Lung (tissue), 16 donors: ENCODE results near the gene MIER2. TPM values are rescaled to one million over a fixed set of nuclear protein-coding genes. Genes with fewer than 3 reads are reported as not detected.
"Not testable (repeated sequence)": the region's sequence is repeated elsewhere in the genome, so short reads cannot be mapped to it uniquely, and the experiment has no call there.

ENCODE experiments used
- ATAC-seq: fragments of 200-7000 bp; cut with Tn5 transposase; one replicate; pipeline ENCODE4 v1.9.1; 2020; ENCODE audit warnings: moderate number of reproducible peaks; ENCODE audit not compliant: insufficient read depth, low FRiP score
- DNase-seq, 3 donors: peaks; one replicate each; pipeline ENCODE4 v3.0.0-alpha.2; 2013 to 2017
- H3K27ac ChIP-seq, 2 donors: one replicate each; pipeline ENCODE4 v1.5.1; 2013; ENCODE audit warnings: mild to moderate bottlenecking in 2 of 2, moderate library complexity in 2 of 2, control low read depth in 1 of 2, inconsistent platforms in 1 of 2, low read depth in 1 of 2, low read length in 1 of 2
- H3K27me3 ChIP-seq, 3 donors: one replicate each; pipeline ENCODE4 v1.5.1; 2013; ENCODE audit warnings: low read length in 2 of 3; ENCODE audit not compliant: control insufficient read depth in 3 of 3, insufficient read depth in 3 of 3
- H3K36me3 ChIP-seq, 4 donors: one replicate each; pipeline ENCODE4 v1.5.1; 2013; ENCODE audit warnings: low read length in 4 of 4, mild to moderate bottlenecking in 1 of 4, moderate library complexity in 1 of 4; ENCODE audit not compliant: control insufficient read depth in 4 of 4, insufficient read depth in 4 of 4
- H3K4me1 ChIP-seq, 5 donors: one replicate each; pipeline ENCODE4 v1.5.1; 2013; ENCODE audit warnings: low read length in 5 of 5, mild to moderate bottlenecking in 2 of 5, moderate library complexity in 1 of 5; ENCODE audit not compliant: control insufficient read depth in 5 of 5, insufficient read depth in 5 of 5
- H3K4me3 ChIP-seq: one replicate; pipeline ENCODE4 v1.5.1; 2013; ENCODE audit warnings: mild to moderate bottlenecking, control low read depth, moderate library complexity
- H3K9ac ChIP-seq, 2 donors: one replicate each; pipeline ENCODE4 v1.5.1; 2013; ENCODE audit warnings: low read length in 2 of 2, control low read depth in 1 of 2; ENCODE audit not compliant: insufficient read depth in 1 of 2
- H3K9me3 ChIP-seq, 4 donors: one replicate each; pipeline ENCODE4 v1.5.1; 2013; ENCODE audit warnings: low read length in 3 of 4, mild to moderate bottlenecking in 1 of 4, moderate library complexity in 1 of 4; ENCODE audit not compliant: control insufficient read depth in 4 of 4, insufficient read depth in 3 of 4
- CTCF ChIP-seq: IDR thresholded peaks from 2 replicates; pipeline ENCODE4 v1.5.1; 2012; ENCODE audit warnings: mild to moderate bottlenecking; ENCODE audit errors: control extremely low read depth, extremely low read depth
- WGBS, 2 donors: extraction: QIAGEN DNeasy Blood & Tissue Kit; methylation state at CpG; one replicate each; pipeline ENCODE4 v1.1.7; 2013; 5-methylcytosine and 5-hydroxymethylcytosine counted together
- long read RNA-seq, 5 donors: transcript quantifications; one replicate each; lab custom pipeline, GENCODE V29; 2026
- polyA plus RNA-seq, 2 donors: library from polyadenylated mRNA; stranded (reverse); fragments of 200-250 nt; gene quantifications; one replicate each; pipeline ENCODE4 v1.2.1, GENCODE V29; 2013
- total RNA-seq, 2 donors: library from RNA; depleted of rRNA in 1 of 2; stranded (reverse); fragments of >200 nt in 1 of 2; gene quantifications; one replicate each; pipeline ENCODE4 v1.2.1, GENCODE V29; 2014 to 2021
- donor health status: control.
- donor health status: control.
- donor health status: Bipolar disorder and iron deficiency.
- donor health status: healthy.
- donor health status: DM: yes; HTN: yes; CAD: no.

MIER2 gene
- total RNA-seq: 10 to 100 TPM; 19.4 to 34.0 TPM
- polyA plus RNA-seq: 10 to 100 TPM; 22.5 to 34.9 TPM
- long read RNA-seq, donor 1, full-length matches to known transcripts: 1 of 1 reads
- long read RNA-seq, donor 1, partial matches to known transcripts: 0 of 1 reads
- long read RNA-seq, donor 1, other reads (novel, unspliced or antisense): 0 of 1 reads
- long read RNA-seq, donor 2, full-length matches to known transcripts: 3 of 3 reads
- long read RNA-seq, donor 2, partial matches to known transcripts: 0 of 3 reads
- long read RNA-seq, donor 2, other reads (novel, unspliced or antisense): 0 of 3 reads
- long read RNA-seq, donor 3, full-length matches to known transcripts: 1 of 1 reads
- long read RNA-seq, donor 3, partial matches to known transcripts: 0 of 1 reads
- long read RNA-seq, donor 3, other reads (novel, unspliced or antisense): 0 of 1 reads
- long read RNA-seq, donor 4: 0 reads
- long read RNA-seq, donor 5, full-length matches to known transcripts: 3 of 3 reads
- long read RNA-seq, donor 5, partial matches to known transcripts: 0 of 3 reads
- long read RNA-seq, donor 5, other reads (novel, unspliced or antisense): 0 of 3 reads

DNA sequence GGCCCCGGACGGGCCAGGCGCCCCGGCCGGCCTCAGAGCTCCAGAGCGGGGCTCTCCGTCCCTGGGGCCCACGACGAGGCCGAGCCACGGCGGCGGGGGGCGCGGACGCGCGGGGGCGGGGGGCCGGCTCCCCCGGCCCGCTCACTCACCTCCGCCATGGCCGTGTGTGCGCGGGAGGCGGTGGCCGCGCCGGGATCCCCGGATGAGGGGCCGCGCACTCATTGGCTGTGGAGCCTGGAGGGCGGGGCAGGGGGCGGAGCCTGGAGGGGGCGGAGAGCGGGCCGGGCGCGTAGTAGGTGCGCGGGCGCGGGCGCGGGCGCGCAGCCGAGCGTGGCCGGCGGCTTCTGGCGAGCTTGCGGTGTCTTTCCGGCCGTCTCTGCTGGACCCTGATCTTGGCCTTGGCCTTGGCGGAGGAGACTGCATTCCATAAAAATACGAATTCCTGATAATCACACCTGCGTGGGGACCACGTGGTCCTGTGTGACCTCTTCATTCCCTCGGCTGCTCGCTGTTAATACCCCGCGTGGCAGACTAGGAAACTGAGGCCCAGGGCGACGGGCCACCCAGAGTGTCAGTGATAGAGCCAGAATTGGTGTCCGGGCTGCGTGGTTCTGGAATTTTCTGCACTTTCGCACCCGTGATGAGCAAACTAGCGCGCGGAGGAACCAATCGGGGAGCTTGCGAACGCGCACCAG is at the start of gene MIER2:
TSS of gene MIER2 (minus strand) at position 172 of the 695 bp plus-strand sequence. CDS start at position 158, 14 bp downstream.
- no peak for TF ChIP-seq CTCF
- H3K9me3 ChIP-seq: no peaks in the 10 kb centered on the region
- H3K27me3 ChIP-seq: peaks cover 0 to 2% (median 0%) of the 10 kb centered on the region in 3 donors
- peak; percentile 77 to 89 (median 87) for DNase-seq
- H3K36me3 ChIP-seq: no peaks in the 10 kb centered on the region
- peak within 1 kb of the TSS; percentile 63 for H3K4me3 ChIP-seq
- peak within 1 kb of the TSS; percentile 68 to 73 for H3K27ac ChIP-seq
- ATAC-seq: peak; percentile 90
- H3K9ac ChIP-seq: peak within 1 kb of the TSS; percentile 15 to 48
- peaks cover 6 to 30% (median 24%) of the 10 kb centered on the region in 5 donors for H3K4me1 ChIP-seq
- 8% methylated on average over 59 to 77 of the region's 77 CpGs for whole genome bisulfite sequencing, 2 donors

GRCh38 chr19:393560-393959 is 49.0 kb upstream of the MIER2 start:
- not testable (repeated sequence) for H3K9ac ChIP-seq, DNase-seq, H3K27ac ChIP-seq, H3K27me3 ChIP-seq, H3K36me3 ChIP-seq, H3K9me3 ChIP-seq, H3K4me1 ChIP-seq, H3K4me3 ChIP-seq, ATAC-seq

DNA sequence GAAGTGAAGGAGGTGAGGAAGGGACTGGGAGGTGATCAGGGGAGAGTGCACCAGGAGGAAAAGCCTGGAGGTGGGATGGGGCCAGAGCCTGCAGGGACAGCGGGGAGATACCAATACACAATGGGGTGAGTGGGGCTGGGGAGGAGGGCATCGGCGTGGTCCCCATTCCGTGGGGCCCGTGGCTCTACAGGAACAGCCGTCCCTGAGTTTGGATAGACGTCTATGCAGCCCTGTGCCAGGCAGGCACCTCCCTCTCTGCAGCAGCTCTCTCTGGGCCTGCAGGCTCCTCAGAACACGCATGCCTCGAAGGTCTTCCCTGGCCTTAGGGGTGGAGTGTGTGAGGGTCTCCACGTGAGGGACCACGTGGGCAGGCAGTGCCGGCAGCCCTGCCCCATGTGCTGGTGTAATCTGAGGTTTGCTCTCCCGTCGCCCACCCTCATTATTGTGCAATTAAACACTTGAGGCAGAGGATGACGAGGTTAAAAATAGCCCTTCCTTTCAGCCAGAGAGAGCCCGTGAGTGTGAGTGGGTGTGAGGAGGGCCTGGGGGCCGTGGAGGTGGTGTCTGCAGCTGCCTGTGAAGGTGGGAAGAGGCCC is 47.9 kb upstream of the MIER2 start:
- 45 to 53% methylated on average over 17 of the region's 17 CpGs for WGBS, 2 donors
- peaks cover 0 to 10% (median 6%) of the 10 kb centered on the region in 3 donors for H3K27me3 ChIP-seq
- no peaks in the 10 kb centered on the region for H3K4me1 ChIP-seq
- H3K27ac ChIP-seq: no peak overlapping the region
- DNase-seq (peak; percentile 29 to 55 (median 30)), ATAC-seq (no peak)
- H3K9me3 ChIP-seq: peaks cover 0 to 6% (median 2%) of the 10 kb centered on the region in 4 donors
- no peak for TF ChIP-seq CTCF
- H3K36me3 ChIP-seq: no peaks in the 10 kb centered on the region
- no peak overlapping the region for H3K4me3 ChIP-seq
- H3K9ac ChIP-seq: no peak overlapping the region
